Upper lobe of right lung (tissue), 1 donor: ENCODE data around the gene GEMIN7. TPM values are rescaled to one million over a fixed set of nuclear protein-coding genes. Genes with fewer than 3 reads are reported as not detected.
A peak's percentile ranks its signal among the peaks of the same experiment; 100 is the strongest.

ENCODE experiments used
- ATAC-seq: fragments of 200-7000 bp; cut with Tn5 transposase; one replicate; pipeline ENCODE4 v1.9.1; 2020; ENCODE audit warnings: mild to moderate bottlenecking, moderate library complexity
- DNase-seq: peaks from one replicate; pipeline ENCODE4 v3.0.0-alpha.2; 2020
- H3K27ac ChIP-seq: fragments of 200-600 bp; one replicate; pipeline ENCODE4 v1.8.0; 2022
- H3K27me3 ChIP-seq: fragments of 200-600 bp; one replicate; pipeline ENCODE4 v1.8.0; 2022; ENCODE audit warnings: mild to moderate bottlenecking
- H3K36me3 ChIP-seq: fragments of 200-600 bp; one replicate; pipeline ENCODE4 v1.8.0; 2022
- H3K4me1 ChIP-seq: fragments of 200-600 bp; one replicate; pipeline ENCODE4 v1.8.0; 2022
- H3K4me3 ChIP-seq: fragments of 200-600 bp; one replicate; pipeline ENCODE4 v1.8.0; 2022; ENCODE audit warnings: mild to moderate bottlenecking
- H3K9me3 ChIP-seq: fragments of 200-600 bp; one replicate; pipeline ENCODE4 v1.8.0; 2022
- intact Hi-C: fragments of 100-400 bp; cut with DNase I; formaldehyde crosslinking; loops from one replicate; pipeline ENCODE4 v1.11.0; 2022
- total RNA-seq: library from RNA; stranded (reverse); fragmentation: NEBNext Ultra II Directional; extraction: Animal tissue kit (Norgen Biotek cat#: 25700); gene quantifications from one replicate; pipeline ENCODE4 v1.2.1, GENCODE V29; 2021
- TF ChIP-seq, protein P1 (sequence below): fragments of 200-600 bp; IDR thresholded peaks from one replicate; pipeline ENCODE4 v1.8.0; 2022; ENCODE audit warnings: antibody characterized with exemption
- donor health status: DM: no; HTN: yes; CAD: no; lungs with severe emphysema.

Gene GEMIN7
- total RNA-seq, 1 donor from 2014 or later, result 14.9 TPM

DNA sequence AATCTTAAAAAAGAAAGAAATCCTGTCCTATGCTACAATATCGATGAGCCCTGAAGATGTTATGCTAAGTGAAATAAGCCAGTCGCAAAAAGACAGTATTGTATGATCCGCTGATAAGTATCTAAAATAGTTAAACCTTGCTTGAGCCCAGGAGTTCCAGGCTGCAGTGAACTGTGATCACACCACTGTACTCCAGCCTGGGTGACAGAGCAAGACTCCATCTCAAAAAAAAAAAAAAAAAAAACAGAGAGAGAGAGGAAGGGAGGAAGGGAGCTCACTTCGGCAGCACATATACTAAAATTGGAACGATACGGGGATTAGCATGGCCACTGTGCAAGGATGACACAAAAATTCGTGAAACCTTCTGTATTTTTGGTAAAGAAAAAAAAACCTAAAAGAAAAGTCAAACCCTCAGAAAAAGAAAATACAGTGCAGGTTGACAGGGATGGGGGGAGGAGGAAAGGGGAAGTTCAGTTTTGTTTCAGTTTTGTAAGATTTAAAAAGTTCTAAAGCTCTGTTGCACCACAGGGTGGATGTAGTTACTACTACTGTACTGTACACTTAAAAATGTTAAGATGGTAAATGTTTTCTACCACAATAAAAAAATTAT is 31.8 kb upstream of the GEMIN7 start:
- Histone ChIP-seq H3K27ac (no peak overlapping the region), H3K4me1 (peaks cover 8% of the 10 kb centered on the region), H3K4me3 (no peak overlapping the region), H3K36me3 (peaks cover 47% of the 10 kb centered on the region), H3K9me3 (no peaks in the 10 kb centered on the region), H3K27me3 (no peaks in the 10 kb centered on the region)
- ATAC-seq (peak; percentile 59), DNase-seq (no peak)
- TF ChIP-seq, protein P1, sequence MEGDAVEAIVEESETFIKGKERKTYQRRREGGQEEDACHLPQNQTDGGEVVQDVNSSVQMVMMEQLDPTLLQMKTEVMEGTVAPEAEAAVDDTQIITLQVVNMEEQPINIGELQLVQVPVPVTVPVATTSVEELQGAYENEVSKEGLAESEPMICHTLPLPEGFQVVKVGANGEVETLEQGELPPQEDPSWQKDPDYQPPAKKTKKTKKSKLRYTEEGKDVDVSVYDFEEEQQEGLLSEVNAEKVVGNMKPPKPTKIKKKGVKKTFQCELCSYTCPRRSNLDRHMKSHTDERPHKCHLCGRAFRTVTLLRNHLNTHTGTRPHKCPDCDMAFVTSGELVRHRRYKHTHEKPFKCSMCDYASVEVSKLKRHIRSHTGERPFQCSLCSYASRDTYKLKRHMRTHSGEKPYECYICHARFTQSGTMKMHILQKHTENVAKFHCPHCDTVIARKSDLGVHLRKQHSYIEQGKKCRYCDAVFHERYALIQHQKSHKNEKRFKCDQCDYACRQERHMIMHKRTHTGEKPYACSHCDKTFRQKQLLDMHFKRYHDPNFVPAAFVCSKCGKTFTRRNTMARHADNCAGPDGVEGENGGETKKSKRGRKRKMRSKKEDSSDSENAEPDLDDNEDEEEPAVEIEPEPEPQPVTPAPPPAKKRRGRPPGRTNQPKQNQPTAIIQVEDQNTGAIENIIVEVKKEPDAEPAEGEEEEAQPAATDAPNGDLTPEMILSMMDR, result no peak
- intact Hi-C loops, result no loop called here

DNA sequence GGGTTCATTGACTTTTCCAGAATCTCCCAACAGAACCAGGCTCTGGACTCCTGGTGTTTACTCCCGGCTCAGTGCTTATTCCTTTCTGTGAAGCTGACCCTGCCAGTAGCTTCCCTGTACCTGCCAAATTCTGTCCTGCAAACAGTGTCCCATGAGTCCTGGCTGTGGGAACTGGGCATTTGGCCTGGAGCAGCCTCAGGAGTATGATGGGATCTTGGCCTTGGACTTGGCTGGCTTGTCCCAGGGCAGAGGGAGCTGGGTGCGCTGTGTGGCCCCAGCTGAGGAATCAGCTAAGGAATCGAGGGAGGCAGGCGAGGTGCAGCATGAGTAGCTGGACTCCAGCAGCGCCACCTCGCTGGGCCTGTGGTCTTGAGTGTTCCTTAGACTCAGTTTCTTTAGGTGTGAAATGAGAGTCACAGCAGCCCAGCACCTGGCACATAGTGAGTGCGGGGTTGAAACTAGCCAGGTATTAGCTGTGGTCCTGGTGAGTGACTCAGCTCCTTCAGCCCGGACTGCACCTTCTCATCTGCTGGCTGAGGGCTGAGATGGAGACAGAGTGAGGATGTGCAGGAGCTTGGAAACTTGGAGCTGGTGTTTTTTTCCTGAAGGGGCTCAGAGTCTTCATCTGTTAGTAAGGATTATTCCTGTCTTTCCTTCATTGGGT is 29.9 kb upstream of the GEMIN7 start:
- Histone ChIP-seq H3K4me3 (no peak overlapping the region), H3K4me1 (peaks cover 8% of the 10 kb centered on the region), H3K27me3 (no peaks in the 10 kb centered on the region), H3K27ac (no peak overlapping the region), H3K9me3 (no peaks in the 10 kb centered on the region), H3K36me3 (peaks cover 51% of the 10 kb centered on the region)
- DNase-seq (no peak), ATAC-seq (no peak)
- intact Hi-C loops, result no loop called here
- TF ChIP-seq, protein P1, result no peak

DNA sequence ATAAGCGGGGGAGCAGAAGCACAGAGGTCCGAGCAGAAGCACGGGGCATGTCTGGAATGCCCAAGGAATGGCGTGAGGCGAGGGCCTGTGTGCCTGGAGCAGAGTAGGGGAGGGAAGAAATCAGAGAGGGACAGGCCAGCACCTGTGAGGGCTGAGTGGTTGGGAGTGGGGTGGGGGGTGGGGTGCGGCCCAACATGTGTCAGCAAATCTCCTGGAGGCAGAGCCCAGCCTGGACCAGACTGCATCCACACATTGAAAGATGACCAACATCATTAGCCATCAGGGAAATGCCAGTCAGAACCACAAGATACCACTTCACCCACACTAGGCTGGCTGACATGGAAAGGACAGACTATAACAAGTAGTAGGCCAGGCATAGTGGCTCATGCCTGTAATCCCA is 29.0 kb upstream of the GEMIN7 start:
- H3K4me3 ChIP-seq, result no peak overlapping the region
- ATAC-seq (peak; percentile 21), DNase-seq (no peak)
- intact Hi-C loops, result no loop called here
- H3K4me1 ChIP-seq, result peaks cover 8% of the 10 kb centered on the region
- H3K27ac ChIP-seq, result no peak overlapping the region
- no peaks in the 10 kb centered on the region for H3K9me3 ChIP-seq
- TF ChIP-seq, protein P1, result no peak
- H3K27me3 ChIP-seq, result no peaks in the 10 kb centered on the region
- H3K36me3 ChIP-seq, result peaks cover 51% of the 10 kb centered on the region

DNA sequence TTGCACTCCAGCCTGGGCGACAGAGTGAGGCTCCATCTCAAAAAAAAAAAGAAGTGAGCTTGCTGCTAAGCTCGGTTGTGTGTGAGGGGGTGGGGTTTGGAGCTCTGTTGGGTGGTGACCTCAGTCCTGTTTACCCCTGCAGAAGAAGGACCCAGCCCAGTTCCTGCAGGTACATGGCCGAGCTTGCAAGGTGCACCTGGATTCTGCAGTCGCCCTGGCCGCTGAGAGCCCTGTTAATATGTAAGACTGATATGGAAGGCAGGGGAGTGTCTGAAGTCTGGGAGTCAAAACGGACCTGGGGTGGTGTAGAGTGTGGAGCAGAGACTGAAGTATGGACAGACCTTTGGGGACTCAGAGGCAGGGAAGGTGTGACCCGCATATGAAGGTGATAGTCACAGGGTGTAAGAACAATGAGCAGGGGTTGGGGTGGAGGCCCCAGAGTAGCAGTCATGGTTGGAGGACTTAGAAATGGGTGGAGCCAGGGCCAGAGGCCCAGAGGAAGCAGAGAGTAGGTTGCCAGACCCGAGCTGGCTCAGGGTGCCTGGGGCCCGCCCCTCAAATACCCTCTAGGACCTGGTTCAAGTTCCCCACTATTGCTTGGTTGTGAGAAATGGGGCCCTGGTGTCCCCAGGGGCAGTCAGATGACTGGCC is 27.0 kb upstream of the GEMIN7 start:
- intact Hi-C loops, result no loop called here
- Histone ChIP-seq H3K4me3 (no peak overlapping the region), H3K9me3 (no peaks in the 10 kb centered on the region), H3K36me3 (peaks cover 54% of the 10 kb centered on the region), H3K27ac (no peak overlapping the region), H3K27me3 (no peaks in the 10 kb centered on the region), H3K4me1 (peaks cover 7% of the 10 kb centered on the region)
- ATAC-seq (no peak), DNase-seq (no peak)
- TF ChIP-seq, protein P1, result no peak

DNA sequence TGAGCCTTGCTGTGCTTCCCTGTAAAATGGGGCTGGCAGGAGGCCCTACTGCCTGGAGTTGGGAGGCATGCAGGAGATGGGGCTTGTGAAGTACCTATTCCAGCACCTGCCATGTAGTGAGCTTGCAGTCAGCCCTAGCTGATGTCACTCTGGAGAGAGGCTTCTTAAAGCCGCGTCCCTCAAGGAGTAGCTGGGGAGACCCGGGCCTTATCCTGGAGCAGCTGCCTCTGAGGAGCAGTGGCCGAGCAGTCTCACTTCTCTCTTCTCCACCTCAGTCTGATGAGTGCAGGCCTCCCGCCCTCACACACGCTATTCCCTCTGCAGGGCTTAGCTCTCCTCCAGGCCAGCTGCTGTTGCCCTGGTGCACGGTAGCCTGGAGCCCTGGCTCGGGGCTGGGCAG is 22.2 kb upstream of the GEMIN7 start:
- DNase-seq, result no peak
- intact Hi-C loops, result no loop called here
- no peaks in the 10 kb centered on the region for H3K27me3 ChIP-seq

More for the DNA sequence above, 22.2 kb upstream of the GEMIN7 start:
- no peak for ATAC-seq
- TF ChIP-seq, protein P1, result no peak
- peaks cover 99% of the 10 kb centered on the region for H3K36me3 ChIP-seq
- no peaks in the 10 kb centered on the region for H3K9me3 ChIP-seq
- H3K4me1 ChIP-seq, result no peaks in the 10 kb centered on the region
- H3K27ac ChIP-seq, result no peak overlapping the region
- no peak overlapping the region for H3K4me3 ChIP-seq
